SK-N-SH (cell line): Measurements from ENCODE around the gene ASTN2.

ENCODE experiments used
- CHD2 ChIP-seq: fragments of 150-350 bp; IDR thresholded peaks from 2 replicates; pipeline ENCODE4 v1.6.1; 2018; ENCODE audit warnings: low read length; ENCODE audit not compliant: partially characterized antibody
- CTCF ChIP-seq: fragments of 200-600 bp; sonication (generic); IDR thresholded peaks from 2 replicates; pipeline ENCODE4 v1.6.1; 2017; ENCODE audit warnings: antibody characterized with exemption, mild to moderate bottlenecking, moderate library complexity
- EP300 ChIP-seq, 2 experiments: IDR thresholded peaks; 2 replicates each; pipeline versions ENCODE4 v1.4.0 to v1.6.1; 2012; ENCODE audit warnings: borderline replicate concordance in 1 of 2, low read depth in 1 of 2, low read length in 1 of 2
- FOXM1 ChIP-seq: IDR thresholded peaks from 2 replicates; pipeline ENCODE4 v1.4.0; 2012; ENCODE audit warnings: low read depth, mild to moderate bottlenecking
- SIN3A ChIP-seq: IDR thresholded peaks from 2 replicates; pipeline ENCODE4 v1.6.1; 2012; ENCODE audit warnings: low read depth, mild to moderate bottlenecking, low read length, moderate library complexity, borderline replicate concordance

GRCh38 chr9:116760636-116761035 lies 654.2 kb downstream of the ASTN2 start:
- no peak for TF ChIP-seq CHD2
- no peak for TF ChIP-seq SIN3A
- no peak for TF ChIP-seq CTCF
- TF ChIP-seq FOXM1: no peak
- no peak for TF ChIP-seq EP300 (IDR thresholded peaks at IDR 0.05; ENCODE audit: borderline replicate concordance in 1 of 2, low read depth in 1 of 2, low read length in 1 of 2)
